ENCODE results near the gene LGSN. TPM values are rescaled to one million over a fixed set of nuclear protein-coding genes. Genes with fewer than 3 reads are reported as not detected.

The LGSN gene
- total and polyA plus RNA-seq, 2 donors (not counting 3 experiments of a cell fraction or from before 2014, with no cell fraction given) = not detected

GRCh38 chr6:63278916-63279315 lies 40.9 kb downstream of the LGSN start:
- Histone ChIP-seq H3K9me3 (replicated peaks; ENCODE audit: control insufficient read depth, insufficient read depth, low read length) (no peaks in the 10 kb centered on the region), H4K20me1 (replicated peaks; ENCODE audit: control insufficient read depth, extremely low read depth, insufficient read depth, low read length) (no peaks in the 10 kb centered on the region), H3K9me1 (replicated peaks; ENCODE audit: control insufficient read depth, extremely low read depth, insufficient read depth, low read length) (no peaks in the 10 kb centered on the region), H3K4me2 (ENCODE audit: insufficient read depth, low read length) (no peak overlapping the region), H3K4me1 (ENCODE audit: control insufficient read depth, extremely low read depth, insufficient read depth, low read length) (no peaks in the 10 kb centered on the region), H3K9ac (replicated peaks; ENCODE audit: extremely low read depth, insufficient read depth, low read length) (no peak overlapping the region), H3K36me3 (ENCODE audit: control insufficient read depth in 2 of 2, extremely low read depth in 1 of 2, insufficient read depth in 2 of 2, low read length in 2 of 2) (no peaks in the 10 kb centered on the region), H3K27ac (ENCODE audit: insufficient read depth, low read depth, low read length) (no peak overlapping the region), H3K4me3 (replicated peaks in 1 of 3; ENCODE audit: insufficient read depth in 1 of 3, low read depth in 1 of 3, low read length in 3 of 3) (no peak overlapping the region), H2AFZ (ENCODE audit: low read depth, low read length) (no peak overlapping the region), H3K27me3 (ENCODE audit: control insufficient read depth in 2 of 2, insufficient read depth in 2 of 2, low read length in 2 of 2) (no peaks in the 10 kb centered on the region), H3K79me2 (ENCODE audit: control insufficient read depth, insufficient read depth, low read length) (no peaks in the 10 kb centered on the region)
- intact Hi-C loops (cut with micrococcal nuclease) = no loop called here
- no peak for FAIRE-seq
- ChIA-PET POLR2A (no interaction called here), CTCF (no interaction called here)
- dilution Hi-C loops (cut with MboI; ENCODE audit: extremely low pct_ligation_motif_present, low sequenced_read_pairs) = no loop called here
- TF ChIP-seq MYC (IDR thresholded peaks at IDR 0.05; ENCODE audit: low read depth, low read length) = no peak
- no peak for TF ChIP-seq FOS (IDR thresholded peaks at IDR 0.05; ENCODE audit: borderline replicate concordance, insufficient read depth, low read length)
- no peak for TF ChIP-seq EZH2 (IDR thresholded peaks at IDR 0.05; ENCODE audit: borderline replicate concordance, low read depth, low read length, severe bottlenecking)
- TF ChIP-seq MAX (IDR thresholded peaks at IDR 0.05; ENCODE audit: insufficient read depth, insufficient read length) = no peak
- no peak for TF ChIP-seq JUN (IDR thresholded peaks at IDR 0.05; ENCODE audit: borderline replicate concordance, insufficient read depth, insufficient read length, low read depth)
- no peak for TF ChIP-seq POLR2AphosphoS5 (IDR thresholded peaks at IDR 0.05; ENCODE audit: insufficient read depth, low read depth, low read length)
- no peak for TF ChIP-seq GATA2 (IDR thresholded peaks at IDR 0.05; ENCODE audit: insufficient read depth, insufficient read length, low read depth, low read length)
- no peak for TF ChIP-seq POLR2A (IDR thresholded peaks at IDR 0.05; ENCODE audit: low read depth, low read length)
- TF ChIP-seq CTCF (IDR thresholded peaks at IDR 0.05; ENCODE audit: extremely low read depth in 1 of 2, insufficient read depth in 1 of 2, low read depth in 1 of 2, low read length in 2 of 2) = no peak
- DNase-seq (ENCODE audit: low read depth, low spot score) = no peak
- no TSS peak for BruUV-seq (replicated peaks)
